HG03066 (cell line): ENCODE results near the gene KLF15.

Experiments
- ATAC-seq: cut with Tn5 transposase; IDR thresholded peaks from one replicate; pipeline ENCODE4 v1.9.1; 2021; ENCODE audit warnings: low read depth; ENCODE audit not compliant: unreplicated experiment

Gene KLF15

DNA sequence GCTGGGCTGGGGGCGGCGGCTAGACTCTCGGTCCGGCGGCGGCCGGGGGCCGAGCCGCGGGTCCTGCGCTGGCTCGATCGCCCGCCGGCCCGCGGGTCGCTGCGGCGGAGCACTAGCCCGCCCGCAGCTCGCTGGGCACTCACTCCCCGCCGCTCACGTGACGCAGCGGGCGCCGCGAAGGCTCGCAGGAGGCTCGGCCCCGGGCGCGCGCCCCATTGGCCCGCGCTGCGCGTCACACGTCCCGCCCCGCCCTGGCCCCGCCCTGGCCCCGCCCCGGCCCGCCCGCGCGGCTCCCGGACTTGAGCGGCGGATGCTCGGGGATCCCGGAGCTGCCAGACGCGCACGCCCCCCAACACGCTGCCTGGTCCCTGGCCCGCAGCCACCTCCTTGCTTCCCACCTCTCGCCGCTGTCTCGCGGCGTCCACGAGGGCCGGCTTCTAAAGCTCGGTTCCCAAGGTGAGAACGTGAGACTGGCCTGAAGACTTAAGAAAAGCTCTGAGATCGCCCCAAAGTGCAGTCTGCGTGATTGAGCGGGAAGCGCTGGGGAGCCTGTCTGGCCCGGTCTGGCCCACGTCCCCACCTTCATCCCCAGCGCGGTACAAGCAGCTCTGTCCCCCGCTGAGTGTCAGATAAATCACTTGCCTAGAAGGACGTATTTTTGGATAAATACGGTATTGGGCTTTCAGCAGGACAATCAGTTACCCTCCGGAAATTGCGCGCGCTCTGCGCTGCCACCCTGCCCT is at the start of gene KLF15:
Gene KLF15 (minus strand): TSS at position 114 of the 743 bp plus-strand sequence. CDS start 4,486 bp downstream, outside the sequence.
- ATAC-seq = peak; percentile 82

DNA sequence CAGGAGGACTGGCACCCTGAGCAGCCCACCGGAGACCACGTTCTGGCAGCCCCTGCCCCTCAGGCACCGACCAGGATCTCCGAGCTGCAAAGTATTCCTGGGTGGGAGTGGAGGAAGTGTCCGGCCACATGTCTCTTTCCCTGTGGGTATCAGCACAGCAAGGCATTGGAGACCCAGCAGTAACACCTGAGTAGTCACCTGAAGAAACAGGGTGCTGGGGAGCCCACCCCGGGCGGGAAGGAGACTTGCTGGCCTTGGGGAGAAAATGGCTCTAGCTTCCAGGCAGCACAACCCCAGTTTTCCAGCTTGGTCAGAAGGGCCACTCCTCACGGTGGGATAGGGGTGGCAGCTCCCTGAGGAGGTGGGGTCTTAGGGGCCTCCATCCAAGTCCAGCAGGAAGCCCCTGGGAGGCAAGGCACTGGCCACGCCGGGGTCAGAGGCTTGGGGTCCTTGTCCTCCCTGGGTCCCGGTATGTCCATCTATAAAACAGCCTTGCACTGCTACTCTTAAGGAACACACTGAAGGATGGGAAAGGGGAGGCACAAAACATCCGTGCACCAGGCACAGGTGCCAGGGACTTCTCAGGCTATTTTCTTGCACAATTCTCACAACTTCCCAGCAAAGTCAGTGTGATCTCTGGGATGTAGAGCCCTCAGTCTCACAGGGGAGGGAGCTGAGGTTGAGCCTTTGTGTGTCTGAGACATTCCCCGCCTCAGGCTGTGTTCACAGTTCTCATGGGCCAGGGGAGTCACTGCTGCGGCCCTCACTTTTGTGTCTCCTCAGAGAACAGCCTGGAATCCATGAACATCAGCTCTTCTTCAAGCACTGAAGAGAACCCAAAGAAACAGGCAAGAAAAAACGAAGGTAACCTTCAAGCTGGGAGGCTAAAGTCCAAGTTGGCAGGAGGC is 49.4 kb upstream of the KLF15 start:
- ATAC-seq = no peak

DNA sequence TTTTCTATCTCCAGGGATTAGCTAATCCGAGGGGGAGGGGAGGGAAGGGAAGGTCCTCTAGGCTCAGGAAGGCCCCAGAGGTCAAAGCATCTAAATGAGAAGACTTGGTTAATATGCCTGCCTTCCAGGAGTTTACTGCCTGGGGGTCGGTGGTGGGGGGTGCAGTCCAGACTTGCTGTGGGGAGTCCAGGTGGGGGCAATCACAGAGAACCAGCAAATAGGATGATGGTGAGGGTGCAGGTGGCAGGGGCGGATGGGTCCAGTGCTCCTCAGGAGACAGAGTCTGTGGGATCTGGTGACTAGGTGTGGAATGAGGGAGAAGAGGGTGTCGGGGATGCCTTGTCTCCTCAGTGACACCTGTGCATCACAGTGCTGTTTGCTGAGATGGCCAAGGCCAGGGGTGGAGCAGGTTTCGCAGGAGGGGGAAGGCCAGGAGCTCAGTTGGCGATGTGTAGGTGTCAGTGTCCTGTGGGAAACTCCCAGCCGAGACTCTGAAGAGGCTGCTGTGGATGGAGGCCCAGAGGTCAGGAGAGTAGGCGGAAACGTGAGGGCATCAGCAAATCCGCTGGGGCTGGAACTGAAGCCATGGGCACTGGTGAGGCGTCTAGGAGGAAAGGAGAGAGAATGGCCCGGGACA is 45.6 kb upstream of the KLF15 start:
- ATAC-seq = no peak

DNA sequence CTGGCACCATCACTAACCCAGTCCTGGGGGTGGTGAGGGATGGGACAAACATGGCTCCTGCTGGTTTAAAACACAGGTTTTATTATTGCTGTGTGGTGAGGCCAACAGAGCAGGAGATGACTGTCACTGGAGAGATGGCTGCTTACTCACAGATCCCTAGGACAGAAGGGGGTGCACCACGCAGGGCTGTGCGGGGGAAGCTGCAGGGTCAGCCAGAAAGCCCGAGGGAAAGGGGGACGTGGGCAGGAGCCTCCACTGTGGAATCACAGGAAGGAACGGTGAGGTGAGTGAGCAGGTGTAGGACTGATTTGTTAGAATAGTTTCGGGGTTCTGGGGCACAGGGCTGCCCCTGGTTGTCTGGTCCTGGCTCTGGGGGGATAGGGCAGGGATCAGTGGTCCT is 45.0 kb upstream of the KLF15 start:
- ATAC-seq = no peak

DNA sequence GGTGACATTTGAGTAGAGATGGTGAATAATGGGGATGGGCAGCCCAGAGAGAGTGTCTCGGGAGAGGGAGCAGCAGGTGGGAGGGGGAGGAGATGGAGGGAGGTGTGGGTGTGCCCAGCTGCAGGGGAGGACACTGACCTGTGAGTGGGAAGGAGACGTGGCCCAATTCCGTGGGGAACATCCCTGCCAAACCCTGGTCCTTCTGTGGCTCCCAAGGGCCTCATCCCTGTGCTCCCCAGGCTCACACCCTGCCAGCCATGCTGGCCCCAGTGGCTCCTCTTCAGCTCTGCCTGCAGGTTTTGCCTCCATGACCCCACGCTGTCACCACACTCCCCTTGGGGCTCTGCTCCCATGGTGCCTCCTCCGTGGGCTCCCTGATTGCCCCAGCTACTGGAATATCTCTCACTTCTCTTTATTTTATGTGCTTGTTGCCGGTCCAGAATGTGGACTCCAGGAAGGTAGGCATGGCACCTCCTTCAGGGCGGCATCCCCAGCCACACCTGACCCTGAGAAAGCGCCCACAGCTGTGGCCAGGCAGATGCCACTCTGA is 44.5 kb upstream of the KLF15 start:
- ATAC-seq = no peak

DNA sequence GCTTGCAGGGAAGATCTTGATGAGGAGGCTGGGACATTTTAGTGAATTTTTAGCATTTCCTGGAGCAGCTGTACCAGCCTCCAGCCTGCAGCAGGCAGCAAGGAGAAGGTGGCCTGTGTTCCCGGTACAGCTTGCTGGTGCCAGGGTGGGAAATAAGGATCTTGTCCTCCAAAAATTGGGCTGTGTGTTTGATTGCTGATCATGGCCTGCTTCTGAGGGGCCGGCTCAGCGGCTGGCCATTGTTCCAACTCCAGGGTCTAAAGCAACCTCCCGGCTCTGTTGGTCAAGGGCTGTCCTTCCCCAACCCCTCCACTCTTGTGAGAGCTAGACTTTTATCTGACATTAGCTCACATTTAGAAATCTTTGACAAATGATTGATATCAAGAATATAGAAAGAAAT is 42.5 kb upstream of the KLF15 start:
- no peak for ATAC-seq

DNA sequence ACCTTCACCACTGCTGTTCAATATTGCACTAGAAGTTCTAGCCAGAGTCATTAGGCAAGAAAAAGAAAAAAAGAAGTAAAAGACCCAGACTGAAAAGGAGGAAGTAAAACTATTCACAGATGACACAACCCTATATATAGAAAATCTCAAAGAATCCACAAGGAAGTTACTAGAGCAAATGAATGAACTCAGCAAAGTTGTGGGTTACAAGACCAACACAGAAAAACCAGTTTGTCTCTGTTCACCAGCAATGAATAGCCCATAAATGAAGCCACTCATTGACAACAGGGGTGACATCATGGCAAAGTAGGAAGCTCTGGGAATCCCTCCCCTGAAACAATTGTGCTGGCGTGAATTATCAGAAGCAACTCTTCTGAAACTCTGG is 42.1 kb upstream of the KLF15 start:
- ATAC-seq = no peak

DNA sequence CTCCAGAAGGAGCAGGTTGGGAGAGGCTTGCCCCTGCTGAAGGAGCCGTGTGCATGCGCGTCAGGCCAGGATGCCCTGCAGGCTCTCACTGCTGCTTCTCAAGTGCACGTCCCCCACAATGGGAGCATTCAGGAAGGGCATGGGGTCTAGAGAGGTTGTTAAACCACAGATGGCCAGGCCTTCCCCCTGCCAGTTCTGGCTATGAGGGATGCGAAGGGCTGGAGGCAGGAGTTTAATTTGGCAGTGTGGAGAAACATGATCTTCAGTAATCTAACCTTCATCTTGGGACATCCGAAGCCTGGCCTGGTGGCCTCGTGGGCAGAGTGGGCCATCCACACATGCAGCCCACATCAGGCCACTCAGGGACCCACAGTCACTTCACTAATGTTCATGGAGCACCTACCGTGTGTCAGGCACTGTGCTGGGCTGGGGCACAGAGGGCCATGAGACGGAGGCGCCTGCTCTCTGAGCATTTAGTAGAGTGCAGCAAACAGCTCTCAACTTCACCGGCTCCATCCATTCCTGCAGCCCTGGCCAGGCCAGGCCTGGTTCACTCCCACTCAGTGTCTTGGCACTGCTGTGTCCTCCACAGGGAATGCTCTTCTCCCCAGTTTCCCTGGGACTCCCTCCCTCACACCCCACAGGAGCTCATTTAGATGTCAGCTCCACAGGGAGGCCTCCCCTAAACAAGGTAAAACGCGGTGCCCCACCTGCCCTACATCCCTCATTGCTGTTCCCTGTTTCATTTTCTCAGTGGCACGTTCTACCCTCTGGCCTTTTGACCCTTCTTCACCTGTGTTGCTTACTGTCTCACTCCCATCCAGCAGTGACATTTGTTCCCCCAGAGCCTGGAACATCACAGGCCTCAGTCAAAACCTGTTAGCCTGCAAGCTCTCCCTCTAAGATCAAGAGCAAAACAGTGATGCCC is 41.5 kb upstream of the KLF15 start:
- ATAC-seq = no peak

DNA sequence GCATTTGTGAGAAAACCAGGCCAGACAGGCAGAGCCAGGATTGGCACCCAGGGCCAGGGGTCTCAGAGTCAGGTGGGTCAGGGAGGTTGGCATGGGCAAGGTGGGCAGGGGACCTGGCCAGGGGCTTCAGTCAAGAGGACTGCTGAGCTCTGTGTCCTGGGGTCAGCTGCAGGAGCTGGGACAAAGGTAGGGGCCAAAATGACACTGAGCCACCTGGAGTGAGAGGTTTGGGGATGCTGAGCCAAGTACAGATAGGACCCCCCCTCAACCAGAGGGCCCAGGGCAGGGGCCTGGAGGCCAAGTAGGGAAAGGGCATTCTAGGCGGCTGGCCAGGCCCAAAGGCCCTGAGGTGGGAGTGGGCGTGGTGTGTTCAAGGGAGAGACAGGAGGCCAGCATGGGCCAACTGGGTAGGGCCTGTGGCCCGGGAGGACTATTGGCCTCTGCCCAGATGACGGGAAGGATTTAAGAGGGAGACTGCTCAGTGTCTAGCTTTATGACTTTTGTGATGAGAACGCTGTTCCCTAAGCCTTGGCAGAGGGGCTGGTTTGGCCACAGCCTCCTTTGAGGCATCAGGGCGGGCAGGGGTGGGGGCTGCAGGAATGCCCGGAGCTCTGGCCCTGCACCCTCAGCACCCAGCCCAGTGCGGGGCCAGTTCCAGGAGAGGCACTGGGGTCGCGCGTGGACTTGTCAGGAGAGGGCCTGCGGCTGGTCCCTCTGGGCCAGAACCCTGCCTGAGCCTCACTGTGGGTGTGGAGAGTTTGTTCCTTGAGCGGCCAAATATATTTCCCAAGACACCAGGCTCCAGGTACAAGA is 40.6 kb upstream of the KLF15 start:
- no peak for ATAC-seq

DNA sequence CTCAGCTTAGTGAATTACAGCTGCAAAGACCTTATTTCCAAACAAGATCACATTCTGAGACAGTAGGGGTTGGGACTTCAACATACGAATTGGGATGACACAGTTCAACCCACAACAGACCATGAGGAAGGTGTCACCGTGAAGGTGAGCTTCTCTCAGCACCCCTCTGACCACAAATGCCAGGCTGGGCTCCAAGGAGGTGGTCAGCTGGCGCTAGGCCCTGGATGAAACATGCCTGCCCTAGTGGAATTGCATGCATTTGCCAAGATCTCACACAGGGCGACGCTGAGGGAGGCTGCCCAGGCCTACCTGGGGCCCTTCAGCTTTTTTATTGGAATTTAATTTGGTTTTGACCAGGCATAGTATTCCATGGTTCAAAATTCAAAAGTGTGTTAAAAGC is 39.3 kb upstream of the KLF15 start:
- no peak for ATAC-seq

DNA sequence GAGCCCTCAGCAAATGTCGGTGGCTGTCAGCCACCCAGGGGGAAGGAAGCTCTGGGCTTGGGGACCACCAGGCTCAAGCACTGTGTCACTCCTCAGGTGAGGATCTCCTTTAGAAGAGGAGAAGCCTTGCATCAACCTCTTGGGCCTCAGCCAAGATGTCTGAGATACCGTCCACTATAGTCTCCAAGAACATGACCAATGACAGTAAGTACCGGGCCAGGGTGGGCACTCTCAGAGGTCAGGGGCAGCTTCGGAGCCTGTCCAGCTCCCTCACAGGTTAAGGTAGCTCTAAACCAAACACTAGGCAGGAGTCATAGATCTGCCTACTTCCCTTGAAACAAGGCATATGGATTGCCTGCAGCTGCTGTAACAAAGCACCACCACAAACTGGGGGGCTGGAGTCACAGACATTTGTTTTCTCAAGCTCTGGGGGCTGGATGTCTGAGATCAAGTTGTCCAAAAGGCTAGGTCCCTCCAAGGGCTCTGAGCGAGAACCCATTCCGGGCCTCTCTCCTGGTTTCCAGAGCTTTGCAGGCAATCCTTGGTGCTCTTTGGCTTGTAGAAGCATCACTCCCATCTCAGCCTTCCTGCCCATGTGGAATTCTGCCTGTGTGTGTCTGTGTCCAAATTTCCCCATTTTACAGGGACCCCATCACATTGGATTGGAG is 38.8 kb upstream of the KLF15 start:
- ATAC-seq = no peak

DNA sequence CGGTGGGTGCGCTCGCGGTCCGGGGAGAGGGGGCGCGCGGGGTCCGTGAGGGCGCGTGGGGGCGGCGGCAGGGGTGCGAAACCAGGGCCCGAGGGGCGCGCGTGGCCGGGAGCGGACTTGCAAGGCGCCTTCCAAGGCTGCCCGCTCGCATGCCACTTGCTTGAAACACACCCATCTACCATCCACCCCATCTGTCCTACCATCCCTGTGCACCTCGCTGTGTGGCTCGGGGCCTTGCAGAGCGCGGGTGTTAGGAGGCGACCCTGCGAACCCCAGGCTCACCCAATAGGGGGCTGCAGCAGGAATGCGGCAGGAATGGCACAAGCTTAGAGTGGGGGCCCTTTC is 37.7 kb upstream of the KLF15 start:
- no peak for ATAC-seq

DNA sequence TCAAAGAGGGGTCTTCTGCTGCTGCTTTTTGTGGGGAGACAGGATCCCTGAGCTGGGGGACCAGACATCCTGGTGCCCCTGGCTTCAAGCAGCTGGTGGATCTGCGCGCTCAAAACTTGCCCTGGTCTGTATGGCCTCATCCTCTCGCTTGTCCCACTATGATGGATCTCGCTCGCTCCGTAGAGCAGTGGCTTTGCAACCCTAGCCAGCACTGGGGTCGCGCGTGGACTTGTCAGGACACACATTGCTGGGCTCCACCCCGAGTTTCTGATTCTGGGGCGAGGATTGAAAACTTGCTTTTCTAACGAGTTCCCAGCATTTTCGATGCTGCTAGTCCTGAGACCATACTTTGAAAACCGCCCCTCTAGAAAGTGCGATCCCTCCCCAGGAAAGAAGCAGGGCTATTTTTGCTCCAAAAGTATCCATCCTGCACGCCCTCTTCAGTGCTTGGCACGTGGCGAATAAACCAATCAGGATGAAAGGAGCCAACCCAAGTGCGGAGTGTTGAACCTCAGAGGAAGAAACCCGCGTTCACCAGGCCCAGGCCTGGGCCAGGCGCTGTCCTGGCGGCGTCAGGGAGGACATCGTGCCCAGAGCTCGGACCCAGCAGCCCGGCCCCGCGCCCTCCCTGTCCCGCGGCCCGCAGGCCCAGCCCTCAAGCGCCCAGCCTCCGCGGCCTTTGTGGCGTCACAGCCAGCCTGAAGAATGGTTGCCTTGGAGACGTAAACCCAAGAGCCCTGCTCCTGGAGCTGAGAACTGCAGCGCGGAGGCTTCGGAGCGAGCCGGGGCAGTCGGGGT is 37.2 kb upstream of the KLF15 start, which contains the start of gene CFAP100:
Gene CFAP100 (plus strand): TSS at position 731 of the 798 bp plus-strand sequence. CDS start 1,092 bp downstream, outside the sequence.
- no peak for ATAC-seq

DNA sequence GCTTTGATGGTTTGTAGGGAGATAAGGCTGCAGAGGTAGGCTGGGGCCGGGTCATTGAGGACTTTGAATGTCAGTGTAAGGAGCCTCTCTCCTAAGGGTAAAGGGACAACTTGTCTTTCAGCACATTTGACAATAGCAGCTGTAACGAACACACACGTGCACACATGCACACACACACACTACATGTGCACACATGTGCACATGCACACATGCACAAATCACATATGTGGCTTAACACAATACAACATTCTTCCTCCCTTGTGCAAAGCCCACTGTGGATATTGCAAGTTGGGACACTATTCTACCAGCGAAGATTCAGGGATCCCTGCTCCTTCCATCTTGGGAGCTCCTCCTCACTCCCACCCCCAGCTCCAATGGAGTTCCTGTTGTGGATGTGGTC is 36.4 kb upstream of the KLF15 start:
- ATAC-seq = no peak

DNA sequence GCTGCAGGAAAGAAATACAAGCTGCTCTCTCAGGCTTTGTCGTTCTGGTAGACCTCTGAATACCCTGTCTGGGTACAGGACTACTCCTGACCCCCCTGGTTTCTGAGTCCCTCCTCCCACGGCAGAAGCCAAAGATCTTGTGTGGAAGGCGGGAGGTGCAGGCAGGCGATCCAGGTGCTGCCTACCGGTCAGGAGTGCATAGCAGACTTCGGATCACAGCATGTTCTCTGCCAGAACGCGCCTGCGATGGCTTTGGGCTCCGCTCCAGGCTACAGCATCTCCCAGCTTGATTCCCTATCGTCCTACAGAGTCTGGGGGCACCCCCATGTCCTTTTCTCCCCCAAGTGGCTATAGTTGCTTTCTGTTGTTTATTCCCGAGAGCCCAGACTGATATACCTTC is 35.0 kb upstream of the KLF15 start:
- ATAC-seq = no peak

DNA sequence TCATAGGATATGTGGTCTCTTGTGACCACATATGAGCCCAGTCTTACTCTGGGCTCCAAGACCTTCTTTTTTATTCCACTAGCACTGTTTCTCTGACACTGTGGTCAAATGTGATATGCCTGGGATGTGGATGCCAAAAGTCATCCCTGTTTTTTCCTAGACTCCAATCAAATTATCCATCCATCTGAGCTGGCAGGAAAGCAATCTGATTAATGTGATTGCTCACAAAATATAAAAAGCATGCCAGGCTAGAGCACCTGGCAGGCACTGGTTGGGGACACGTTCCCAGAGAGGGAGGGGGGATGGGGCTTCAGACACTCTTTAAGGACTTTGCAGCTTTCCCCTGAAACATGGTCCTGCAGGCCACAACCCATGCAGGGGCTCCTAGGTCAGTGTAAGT is 34.4 kb upstream of the KLF15 start:
- ATAC-seq = no peak

DNA sequence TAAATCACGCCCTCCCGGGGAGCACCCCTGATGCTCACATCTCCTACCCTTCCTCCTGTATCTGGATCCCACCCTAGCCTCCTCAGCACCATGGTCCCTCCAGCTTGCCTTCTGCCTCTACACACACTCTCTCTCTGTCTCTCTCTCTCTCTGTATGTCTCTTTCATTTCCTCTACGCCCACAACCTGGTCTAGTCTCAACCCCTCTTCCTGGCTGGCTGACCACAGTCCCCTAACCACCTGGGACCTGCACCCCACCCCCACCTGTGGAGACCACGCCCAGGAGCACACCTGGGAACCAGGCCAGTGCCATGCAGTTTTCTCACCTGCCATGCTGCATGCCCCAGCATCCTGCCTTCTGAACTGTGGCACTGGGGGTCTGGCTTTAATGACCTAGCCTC is 33.5 kb upstream of the KLF15 start:
- no peak for ATAC-seq

DNA sequence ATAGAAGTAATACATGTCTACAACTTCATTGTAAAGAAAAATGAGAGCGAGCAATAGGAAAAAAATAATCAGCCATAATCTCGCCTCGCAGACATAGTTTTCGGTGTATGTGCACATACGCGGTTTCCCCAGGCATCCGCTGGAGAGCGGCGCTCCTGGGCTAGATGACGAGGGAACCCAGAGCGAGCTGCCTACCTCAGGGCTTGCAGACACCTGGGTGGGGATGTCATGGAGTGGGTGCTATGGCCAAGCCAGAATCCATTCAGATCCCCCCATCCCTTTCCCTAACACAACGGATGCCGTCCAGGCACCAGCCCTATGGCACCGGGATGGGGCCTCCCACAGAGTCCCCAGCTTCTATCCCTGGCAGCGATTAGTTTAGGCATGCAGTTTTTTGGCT is 33.0 kb upstream of the KLF15 start:
- ATAC-seq = no peak
